Measurements from ENCODE around the gene HS3ST3B1.

The HS3ST3B1 gene

GRCh38 chr17:14321476-14321949, 20.6 kb downstream of the HS3ST3B1 start:
- no peak for DNase-seq

DNA sequence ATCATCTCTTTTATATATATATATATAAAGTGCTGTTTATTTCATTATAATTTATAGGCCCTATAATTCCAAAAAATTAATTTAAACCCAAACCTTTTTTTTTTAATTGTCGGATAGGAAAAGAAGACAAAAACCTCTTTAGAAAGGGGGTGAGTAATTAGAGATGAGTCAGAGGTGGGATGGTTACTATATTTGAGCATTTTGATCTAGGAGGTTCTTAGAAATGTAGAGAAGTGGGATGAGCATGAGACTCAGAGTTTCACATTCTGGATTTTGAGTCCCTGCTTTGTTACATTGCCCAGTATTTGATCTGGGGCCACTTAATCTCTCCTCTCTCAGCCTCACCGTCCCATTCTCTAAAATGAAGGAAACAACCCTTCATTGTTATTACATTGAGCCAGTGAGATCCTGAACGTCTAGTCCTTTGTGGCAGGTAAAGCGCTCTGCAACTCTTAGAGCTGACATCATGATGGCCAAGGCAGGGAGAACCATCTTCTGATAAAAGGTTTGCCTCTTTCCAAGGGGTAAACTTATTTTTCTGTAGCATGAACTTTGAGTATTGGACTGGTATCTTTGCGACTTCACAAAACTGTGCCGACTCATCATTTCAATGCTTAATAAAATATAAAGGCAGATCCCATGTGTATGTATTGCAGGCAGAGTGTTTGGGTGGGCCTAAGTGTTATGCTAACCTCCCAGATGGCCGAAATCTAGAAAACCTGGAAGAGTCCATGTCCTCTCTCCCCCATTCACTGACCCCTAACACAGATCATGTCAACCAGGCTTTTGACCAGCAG, 21.3 kb downstream of the HS3ST3B1 start:
- no peak for DNase-seq

GRCh38 chr17:14323522-14323981, 22.7 kb downstream of the HS3ST3B1 start:
- no peak for DNase-seq

GRCh38 chr17:14325618-14326167, 24.8 kb downstream of the HS3ST3B1 start:
- no peak for DNase-seq

DNA sequence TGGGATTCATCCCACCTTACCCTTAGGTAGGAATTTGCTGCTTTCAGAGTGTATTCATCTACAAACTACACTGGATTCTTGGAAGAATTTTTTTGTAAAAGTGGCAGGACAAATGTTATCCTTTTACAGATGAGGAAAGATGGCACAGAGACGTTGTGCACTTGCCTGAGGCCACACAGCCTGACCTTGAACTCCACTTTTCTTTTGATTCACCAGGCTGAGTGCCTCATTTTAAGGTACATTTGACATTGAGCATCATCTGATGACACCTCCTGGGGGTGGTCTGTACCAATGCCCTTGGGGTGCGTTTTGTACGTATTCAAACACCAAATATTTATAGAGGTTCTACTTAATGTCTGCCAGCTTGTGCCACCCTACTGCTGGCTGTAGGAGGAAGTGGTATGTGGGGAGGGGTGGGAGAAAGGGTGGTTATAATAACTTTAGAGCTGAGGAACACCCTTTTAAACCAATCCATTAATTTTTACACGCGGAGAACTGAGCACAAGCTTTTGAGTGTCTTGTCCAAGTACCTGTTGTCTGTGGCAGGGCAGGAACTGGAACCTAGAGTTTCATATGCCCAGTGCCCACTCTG, 29.1 kb downstream of the HS3ST3B1 start:
- peak in 1 of 2 donors; percentile 13 for DNase-seq

GRCh38 chr17:14330492-14330962, 29.6 kb downstream of the HS3ST3B1 start:
- no peak for DNase-seq

GRCh38 chr17:14331225-14331981, 30.5 kb downstream of the HS3ST3B1 start:
- no peak for DNase-seq

- DNase-seq, result no peak
Observed at GRCh38 chr17:14331982-14332298, 31.1 kb downstream of the HS3ST3B1 start.

DNA sequence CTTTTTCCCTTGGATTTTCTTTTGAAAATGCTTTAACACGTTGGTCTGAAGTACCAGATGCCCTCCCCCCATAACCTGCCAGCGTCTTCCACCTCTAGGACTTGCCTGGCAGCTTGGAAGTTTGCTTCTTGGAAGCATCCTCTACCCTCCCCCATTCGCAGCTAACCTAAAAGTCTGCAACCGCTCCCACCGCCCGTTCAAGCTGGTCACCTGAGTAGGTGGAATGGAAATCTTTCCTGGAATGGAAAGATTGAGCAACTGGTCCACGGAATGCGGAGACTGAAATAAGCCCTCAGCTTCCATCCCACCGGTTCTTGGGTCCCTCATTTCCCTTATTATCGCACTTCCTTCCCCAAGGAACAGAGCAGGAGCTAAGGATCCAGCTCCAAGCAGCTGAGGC, 31.4 kb downstream of the HS3ST3B1 start:
- DNase-seq, result no peak

DNA sequence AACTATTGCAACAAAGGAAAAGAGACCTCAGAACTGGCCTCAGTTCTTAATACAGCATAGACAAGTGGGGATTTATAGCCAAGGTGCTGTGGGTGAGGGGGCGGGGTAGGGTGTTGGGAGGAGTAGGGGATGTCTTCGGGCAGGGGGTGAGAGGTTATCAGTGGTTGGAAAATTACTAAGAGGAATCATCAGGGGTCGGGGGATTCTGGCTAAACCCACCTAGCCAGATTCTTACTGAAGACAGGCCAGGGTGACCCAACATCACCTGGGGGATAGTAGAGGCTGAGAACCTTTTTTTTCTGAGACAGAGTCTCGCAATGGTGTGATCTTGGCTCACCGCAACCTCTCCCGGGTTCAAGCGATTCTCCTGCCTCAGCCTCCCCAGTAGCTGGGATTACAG, 32.6 kb downstream of the HS3ST3B1 start:
- DNase-seq, result no peak

DNA sequence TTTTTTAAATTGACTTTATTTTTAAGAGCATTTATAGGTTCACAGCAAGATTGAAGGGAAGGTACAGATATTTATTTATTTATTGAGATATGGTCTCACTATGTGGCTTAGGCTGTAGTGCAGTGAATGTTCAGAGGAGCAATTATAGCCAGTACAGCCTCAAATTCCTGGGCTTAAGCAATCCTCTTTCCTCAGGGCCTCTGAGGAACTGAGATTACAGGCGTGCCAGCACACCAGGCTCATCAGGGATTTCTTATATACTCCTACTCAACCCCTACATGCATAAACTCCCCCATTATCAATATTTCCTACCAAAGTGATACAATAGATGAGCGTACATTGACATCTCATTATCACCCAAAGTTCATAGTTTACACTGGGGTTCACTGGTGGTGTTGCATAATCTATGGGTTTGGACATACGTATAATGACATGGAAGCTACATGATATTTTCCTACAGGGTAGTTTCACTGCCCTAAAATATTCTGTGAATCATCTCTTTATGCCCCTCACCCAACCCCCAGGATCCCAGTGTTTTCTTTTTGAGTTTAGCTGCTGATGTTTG, 33.5 kb downstream of the HS3ST3B1 start:
- peak; percentile 10 to 43 for DNase-seq

GRCh38 chr17:14334919-14335318, 34.0 kb downstream of the HS3ST3B1 start:
- DNase-seq, result peak in 1 of 2 donors; percentile 13

DNA sequence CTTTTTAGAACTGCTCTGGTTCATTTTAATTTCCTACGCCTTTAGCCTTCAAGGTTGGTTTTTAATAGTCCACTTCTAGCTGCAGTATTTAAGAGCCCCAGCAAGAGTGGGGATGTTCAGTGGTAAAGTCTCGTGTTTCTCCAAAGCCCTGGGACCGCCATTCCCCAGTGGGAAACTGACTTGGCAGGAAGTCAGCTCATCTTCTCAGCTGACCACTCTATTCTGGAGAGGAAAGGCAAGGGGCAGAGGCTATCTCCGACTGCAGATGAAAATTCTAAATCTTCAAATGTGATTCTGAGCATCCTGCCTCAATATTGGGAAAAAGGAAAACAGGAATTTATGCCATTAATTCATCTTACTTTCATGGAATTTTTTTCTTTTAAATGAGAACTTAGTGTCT, 35.5 kb downstream of the HS3ST3B1 start:
- no peak for DNase-seq

GRCh38 chr17:14337596-14338079, 36.8 kb downstream of the HS3ST3B1 start:
- no peak for DNase-seq

- DNase-seq, result no peak
Observed at GRCh38 chr17:14340857-14341754, 40.2 kb downstream of the HS3ST3B1 start.

DNA sequence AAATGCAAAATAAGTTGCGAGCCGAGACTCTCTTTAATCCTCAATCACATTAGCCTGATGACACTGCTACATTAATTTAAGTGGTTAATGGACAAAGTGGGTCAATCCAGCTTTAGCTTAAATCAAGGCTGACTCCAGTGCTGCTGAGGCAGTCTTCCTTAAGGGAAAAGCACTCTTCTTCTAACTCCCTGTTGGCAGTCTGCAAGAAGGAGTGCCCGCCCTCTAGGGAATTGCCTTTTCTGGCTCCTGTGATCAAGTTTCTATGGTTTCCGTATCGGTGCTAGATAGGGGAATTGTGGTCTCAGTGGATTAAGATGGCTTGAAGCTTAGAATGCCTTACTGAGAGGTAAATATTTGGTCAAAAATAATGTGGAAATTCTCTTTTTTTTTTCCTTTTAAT, 41.0 kb downstream of the HS3ST3B1 start:
- DNase-seq, result no peak

DNA sequence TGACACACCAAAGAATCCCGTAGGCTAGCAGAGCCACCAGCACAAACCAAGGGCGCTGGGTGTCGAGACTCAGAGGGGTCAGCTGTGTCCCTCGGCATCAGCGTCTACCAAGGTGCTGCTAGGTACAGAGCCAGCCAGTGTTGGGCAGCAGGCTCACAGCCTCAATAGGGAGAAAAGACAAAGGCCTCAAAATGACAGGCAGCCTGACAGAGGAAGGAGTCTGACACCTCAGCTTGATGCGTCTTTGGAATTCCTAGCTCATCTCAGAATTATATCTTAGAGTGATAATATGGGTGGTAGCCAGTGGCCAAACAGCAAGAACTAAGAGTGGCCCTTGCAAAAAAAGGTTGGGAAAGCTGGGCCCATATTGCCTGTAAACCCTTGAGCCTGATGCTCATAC, 45.9 kb downstream of the HS3ST3B1 start:
- no peak for DNase-seq

GRCh38 chr17:14351493-14351892, 50.6 kb downstream of the HS3ST3B1 start:
- peak; percentile 62 to 74 for DNase-seq

- peak; percentile 79 to 95 for DNase-seq
Observed at GRCh38 chr17:14352136-14352535, 51.3 kb downstream of the HS3ST3B1 start.

GRCh38 chr17:14353861-14354474, 53.1 kb downstream of the HS3ST3B1 start:
- DNase-seq, result no peak

GRCh38 chr17:14354807-14355206, 53.9 kb downstream of the HS3ST3B1 start:
- DNase-seq, result no peak

All from inflammatory macrophage (primary cell).